SK-N-SH (cell line): Measurements from ENCODE around the gene CHCHD5. TPM values are rescaled to one million over a fixed set of nuclear protein-coding genes. Genes with fewer than 3 reads are reported as not detected.

Source experiments
- CTCF ChIA-PET: fragments of 300-600, 350-600 bp; formaldehyde crosslinking; extraction: SDS; loops from one replicate; lab custom pipeline; 2021; lab: Yijun Ruan, JAX
- POLR2A ChIA-PET: fragments of 350-600 bp; sonication (Branson Sonifier 250); formaldehyde crosslinking; extraction: SDS; loops from one replicate; lab custom pipeline; 2020; ENCODE audit warnings: antibody characterized with exemption, inconsistent platforms; lab: Yijun Ruan, JAX
- DNase-seq: peaks from one replicate; pipeline ENCODE4 v3.0.0; 2012
- H2AFZ ChIP-seq: fragments of 200-600 bp; sonication (generic); 2 replicates; pipeline ENCODE4 v1.8.1; 2016; ENCODE audit warnings: antibody characterized with exemption, mild to moderate bottlenecking, low read depth
- H3F3A ChIP-seq: fragments of 200-600 bp; sonication (generic); replicated peaks from 2 replicates; pipeline ENCODE3; 2016; ENCODE audit warnings: antibody characterized with exemption, mild to moderate bottlenecking; ENCODE audit not compliant: insufficient read depth
- H3K27ac ChIP-seq, 2 experiments: fragments of 200-500 bp in 1 of 2; fragments of 200-600 bp in 1 of 2; sonication (Bioruptor generic) in 1 of 2; sonication (generic), shearing (Covaris generic) in 1 of 2; 2 replicates each; pipeline versions ENCODE4 v1.5.1 to v1.6.1; 2014 to 2016; ENCODE audit warnings: low read depth in 2 of 2, inconsistent platforms in 1 of 2, low read length in 1 of 2, mild to moderate bottlenecking in 1 of 2, mixed read lengths in 1 of 2
- H3K27me3 ChIP-seq: fragments of 200-600 bp; sonication (generic), shearing (Covaris generic); 2 replicates; pipeline ENCODE4 v1.6.1; 2016; ENCODE audit warnings: mixed run types; ENCODE audit not compliant: insufficient read depth
- H3K36me3 ChIP-seq, 2 experiments: fragments of 200-500 bp in 1 of 2; fragments of 200-600 bp in 1 of 2; sonication (Bioruptor generic) in 1 of 2; sonication (generic) in 1 of 2; replicated peaks in 1 of 2; 2 replicates each; pipeline versions ENCODE3 to v1.5.1; 2014 to 2016; ENCODE audit warnings: low read length in 1 of 2, mild to moderate bottlenecking in 1 of 2; ENCODE audit not compliant: insufficient read depth in 2 of 2, control insufficient read depth in 1 of 2
- H3K4me1 ChIP-seq, 2 experiments: fragments of 200-500 bp in 1 of 2; fragments of 200-600 bp in 1 of 2; sonication (Bioruptor generic) in 1 of 2; sonication (generic), shearing (Covaris generic) in 1 of 2; 2 replicates each; pipeline versions ENCODE4 v1.5.1 to v1.6.1; 2014 to 2016; ENCODE audit warnings: low read depth in 1 of 2, low read length in 1 of 2, mixed run types in 1 of 2; ENCODE audit not compliant: insufficient read depth in 2 of 2, control insufficient read depth in 1 of 2
- H3K4me2 ChIP-seq: fragments of 200-600 bp; sonication (generic), shearing (Covaris generic); 2 replicates; pipeline ENCODE4 v1.6.1; 2017; ENCODE audit warnings: mixed run types
- H3K4me3 ChIP-seq, 2 experiments: fragments of 200-500 bp in 1 of 2; fragments of 200-600 bp in 1 of 2; sonication (Bioruptor generic) in 1 of 2; sonication (generic), shearing (Covaris generic) in 1 of 2; 2 replicates each; pipeline versions ENCODE4 v1.5.1 to v1.8.1; 2014 to 2016; ENCODE audit warnings: low read depth in 2 of 2, inconsistent platforms in 1 of 2, low read length in 1 of 2, mild to moderate bottlenecking in 1 of 2, mixed read lengths in 1 of 2, moderate library complexity in 1 of 2
- H3K79me2 ChIP-seq: fragments of 200-600 bp; sonication (generic); 2 replicates; pipeline ENCODE4 v1.8.1; 2017; ENCODE audit warnings: mild to moderate bottlenecking; ENCODE audit not compliant: insufficient read depth
- H3K9ac ChIP-seq: fragments of 200-600 bp; sonication (generic); 2 replicates; pipeline ENCODE4 v1.6.1; 2017; ENCODE audit warnings: mixed run types
- H3K9me2 ChIP-seq: fragments of 200-600 bp; sonication (generic); 2 replicates; pipeline ENCODE4 v1.6.1; 2017; ENCODE audit warnings: mixed run types
- H3K9me3 ChIP-seq: fragments of 200-600 bp; sonication (generic); 2 replicates; pipeline ENCODE4 v1.6.1; 2017; ENCODE audit warnings: mixed run types, mild to moderate bottlenecking, moderate library complexity
- H4K20me1 ChIP-seq: fragments of 200-600 bp; sonication (generic); 2 replicates; pipeline ENCODE4 v1.6.1; 2017; ENCODE audit warnings: mild to moderate bottlenecking, mixed run types; ENCODE audit not compliant: insufficient read depth
- CHD2 ChIP-seq: fragments of 150-350 bp; IDR thresholded peaks from 2 replicates; pipeline ENCODE4 v1.6.1; 2018; ENCODE audit warnings: low read length; ENCODE audit not compliant: partially characterized antibody
- ELF1 ChIP-seq: IDR thresholded peaks from 2 replicates; pipeline ENCODE4 v1.4.0; 2012
- EP300 ChIP-seq, 2 experiments: IDR thresholded peaks; 2 replicates each; pipeline versions ENCODE4 v1.4.0 to v1.6.1; 2012; ENCODE audit warnings: borderline replicate concordance in 1 of 2, low read depth in 1 of 2, low read length in 1 of 2
- EZH2phosphoT487 ChIP-seq: fragments of 200-600 bp; sonication (generic); IDR thresholded peaks from 2 replicates; pipeline ENCODE4 v1.6.1; 2017; ENCODE audit warnings: low read depth, mixed run types, mild to moderate bottlenecking, antibody characterized with exemption, moderate library complexity, borderline replicate concordance
- FOSL2 ChIP-seq: IDR thresholded peaks from 2 replicates; pipeline ENCODE4 v1.4.0; 2012; ENCODE audit warnings: low read depth, mild to moderate bottlenecking, moderate library complexity, borderline replicate concordance
- FOXJ3 ChIP-seq: sonication (generic); formaldehyde crosslinking; IDR thresholded peaks from 2 replicates; pipeline ENCODE4 v1.5.1; 2020; ENCODE audit warnings: mild to moderate bottlenecking, missing genetic modification reagents
- GABPA ChIP-seq: IDR thresholded peaks from 2 replicates; pipeline ENCODE4 v1.4.0; 2012; ENCODE audit warnings: low read depth, mild to moderate bottlenecking
- GATA2 ChIP-seq: sonication (generic); formaldehyde crosslinking; IDR thresholded peaks from 2 replicates; pipeline ENCODE4 v1.5.0; 2020; ENCODE audit warnings: mild to moderate bottlenecking, missing genetic modification reagents
- MAX ChIP-seq: IDR thresholded peaks from 2 replicates; pipeline ENCODE4 v1.4.0; 2012; ENCODE audit warnings: low read depth
- MEF2A ChIP-seq: IDR thresholded peaks from 2 replicates; pipeline ENCODE4 v1.4.0; 2012; ENCODE audit warnings: low read depth, borderline replicate concordance
- NRF1 ChIP-seq: IDR thresholded peaks from 2 replicates; pipeline ENCODE4 v1.6.1; 2012; ENCODE audit warnings: low read depth, mild to moderate bottlenecking, low read length
- POLR2AphosphoS5 ChIP-seq: IDR thresholded peaks from 2 replicates; pipeline ENCODE4 v1.6.1; 2012; ENCODE audit warnings: low read depth, low read length
- RCOR1 ChIP-seq: fragments of 150-350 bp; IDR thresholded peaks from 2 replicates; pipeline ENCODE4 v1.6.1; 2017; ENCODE audit warnings: antibody characterized with exemption, low read length
- REST ChIP-seq: IDR thresholded peaks from 2 replicates; pipeline ENCODE4 v1.6.1; 2012; ENCODE audit warnings: mild to moderate bottlenecking, low read depth, low read length, moderate library complexity
- RXRA ChIP-seq: IDR thresholded peaks from 2 replicates; pipeline ENCODE4 v1.4.0; 2012; ENCODE audit warnings: low read depth, mild to moderate bottlenecking, borderline replicate concordance
- SIN3A ChIP-seq: IDR thresholded peaks from 2 replicates; pipeline ENCODE4 v1.6.1; 2012; ENCODE audit warnings: low read depth, mild to moderate bottlenecking, low read length, moderate library complexity, borderline replicate concordance
- SMC3 ChIP-seq: IDR thresholded peaks from 2 replicates; pipeline ENCODE4 v1.6.1; 2012; ENCODE audit warnings: low read depth, low read length, improper control_type of control experiment
- TCF12 ChIP-seq: IDR thresholded peaks from 2 replicates; pipeline ENCODE4 v1.4.0; 2012
- TEAD4 ChIP-seq: IDR thresholded peaks from 2 replicates; pipeline ENCODE4 v1.4.0; 2012; ENCODE audit warnings: mild to moderate bottlenecking, borderline replicate concordance; ENCODE audit not compliant: insufficient read depth
- USF1 ChIP-seq: IDR thresholded peaks from 2 replicates; pipeline ENCODE4 v1.4.0; 2012; ENCODE audit warnings: low read depth, borderline replicate concordance
- USF2 ChIP-seq: fragments of 150-350 bp; IDR thresholded peaks from 2 replicates; pipeline ENCODE4 v1.6.1; 2017; ENCODE audit warnings: antibody characterized with exemption, low read length, low read depth, borderline replicate concordance
- ZBTB33 ChIP-seq: IDR thresholded peaks from 2 replicates; pipeline ENCODE4 v1.4.0; 2012; ENCODE audit warnings: low read depth, borderline replicate concordance
- WGBS: methylation state at CpG from one replicate; pipeline ENCODE4 v1.1.6; 2017; ENCODE audit warnings: low lambda C conversion rate; 5-methylcytosine and 5-hydroxymethylcytosine counted together
- polyA plus RNA-seq, 3 experiments: library from polyadenylated mRNA; depleted of rRNA; stranded (reverse); fragments of >200 nt; gene quantifications; 2 replicates each; pipeline ENCODE4 v1.2.3, GENCODE V29; 2012

Gene CHCHD5
- polyA plus RNA-seq, 1 of the 3 experiments (the other 2 are of a cell fraction): 55.9 TPM

- Histone ChIP-seq H2AFZ (peak overlapping the region; percentile 66), H3K36me3 (no peaks in the 10 kb centered on the region), H3K4me1 (peaks cover 19 to 45% of the 10 kb centered on the region in 2 experiments; a peak in 3 of 4 replicates), H3K9me2 (no peaks in the 10 kb centered on the region), H3K4me3 (peak overlapping the region; percentile 37 to 57), H3K9me3 (no peaks in the 10 kb centered on the region), H3K27ac (peak overlapping the region; percentile 62 to 94), H4K20me1 (no peaks in the 10 kb centered on the region), H3K9ac (peak overlapping the region; percentile 66), H3K4me2 (peak overlapping the region; percentile 80), H3K79me2 (no peaks in the 10 kb centered on the region), H3F3A (peaks cover 43% of the 10 kb centered on the region), H3K27me3 (no peaks in the 10 kb centered on the region)
- ChIA-PET CTCF (interaction anchor here (0.6 to 15.2 kb wide), 26 partner anchors 13 to 1866 kb away, joined by 3 to 179 read pairs (median 5); partner anchors contain the start of gene SLC20A1), POLR2A (interaction anchor here (1.5 kb wide), 1 partner anchor 18 kb away, joined by 8 read pairs; the partner anchor contains the start of gene SLC20A1)
- no peak for DNase-seq
- WGBS: 18% methylated on average over 10 of the region's 10 CpGs
- TF ChIP-seq SIN3A: no peak
- no peak for TF ChIP-seq GATA2
- TF ChIP-seq NRF1: no peak
- TF ChIP-seq TCF12: peak; percentile 76
- 0 out of 2 replicates have a peak, but pooled peaks have one; percentile 14 for TF ChIP-seq GABPA
- TF ChIP-seq MAX: peak; percentile 66
- peak; percentile 78; the same call in 1 of the 2 replicates for TF ChIP-seq FOSL2
- peak in 1 of 2 experiments; percentile 58; a peak in 1 of 4 replicates for TF ChIP-seq EP300 (IDR thresholded peaks at IDR 0.05; ENCODE audit: borderline replicate concordance in 1 of 2, low read depth in 1 of 2, low read length in 1 of 2)
- TF ChIP-seq SMC3: no peak
- TF ChIP-seq ZBTB33: peak; percentile 57; the same call in 1 of the 2 replicates
- TF ChIP-seq RXRA: no peak; the same call in 1 of the 2 replicates
- peak; percentile 68 for TF ChIP-seq TEAD4
- peak; percentile 69; the same call in 1 of the 2 replicates for TF ChIP-seq POLR2AphosphoS5
- 0 out of 2 replicates have a peak, but pooled peaks have one; percentile 7 for TF ChIP-seq REST
- TF ChIP-seq CHD2: no peak
- TF ChIP-seq ELF1: no peak
- no peak for TF ChIP-seq RCOR1
- TF ChIP-seq EZH2phosphoT487: no peak
- TF ChIP-seq USF2: no peak
- TF ChIP-seq FOXJ3: no peak
- no peak for TF ChIP-seq MEF2A
- TF ChIP-seq USF1: no peak
Observed at GRCh38 chr2:112627060-112628040, 42.9 kb downstream of the CHCHD5 start.
